Neural progenitor cell (in vitro differentiated cells): ENCODE measurements around the gene LMCD1. TPM values are rescaled to one million over a fixed set of nuclear protein-coding genes. Genes with fewer than 3 reads are reported as not detected.

Experiments used
- DNase-seq: peaks from one replicate; pipeline ENCODE4 v3.0.0-alpha.2; 2016; ENCODE audit warnings: low spot score
- H2AFZ ChIP-seq: fragments of 200-600 bp; sonication (generic); replicated peaks from 2 replicates; pipeline ENCODE4 v1.6.1; 2016; ENCODE audit warnings: antibody characterized with exemption
- H3F3A ChIP-seq: fragments of 200-600 bp; sonication (generic); 2 replicates; pipeline ENCODE4 v1.6.1; 2016; ENCODE audit warnings: antibody characterized with exemption, low read depth
- H3K27ac ChIP-seq: fragments of 200-600 bp; sonication (generic); 2 replicates; pipeline ENCODE4 v1.5.1; 2016; ENCODE audit warnings: mild to moderate bottlenecking
- H3K27me3 ChIP-seq: fragments of 200-600 bp; sonication (generic); 2 replicates; pipeline ENCODE4 v1.6.1; 2016; ENCODE audit warnings: mild to moderate bottlenecking, moderate library complexity
- H3K36me3 ChIP-seq: fragments of 200-600 bp; sonication (generic); 2 replicates; pipeline ENCODE4 v1.5.1; 2016
- H3K4me1 ChIP-seq: fragments of 200-600 bp; sonication (generic); 2 replicates; pipeline ENCODE4 v1.6.1; 2016; ENCODE audit warnings: mixed run types
- H3K4me2 ChIP-seq: fragments of 200-600 bp; sonication (generic); 2 replicates; pipeline ENCODE4 v1.6.1; 2016
- H3K4me3 ChIP-seq: fragments of 200-600 bp; sonication (generic); 2 replicates; pipeline ENCODE4 v1.5.1; 2016
- H3K79me2 ChIP-seq: fragments of 200-600 bp; sonication (generic); 2 replicates; pipeline ENCODE4 v1.6.1; 2016; ENCODE audit warnings: low read depth
- H3K9ac ChIP-seq: fragments of 200-600 bp; sonication (generic); 2 replicates; pipeline ENCODE4 v1.6.1; 2016
- H3K9me3 ChIP-seq: fragments of 200-600 bp; sonication (generic); 2 replicates; pipeline ENCODE4 v1.5.1; 2016; ENCODE audit warnings: low read depth
- H4K20me1 ChIP-seq: fragments of 200-600 bp; sonication (generic); 2 replicates; pipeline ENCODE4 v1.6.1; 2016; ENCODE audit warnings: low read depth
- H3K27ac Mint-ChIP-seq: 3 replicates; pipeline ENCODE4 v1.8.0; 2021; ENCODE audit warnings: mixed read lengths
- H3K27me3 Mint-ChIP-seq: 2 replicates; pipeline ENCODE4 v1.8.0; 2022; ENCODE audit warnings: low read depth, mild to moderate bottlenecking, inconsistent platforms, moderate library complexity, mixed read lengths; ENCODE audit not compliant: insufficient read depth
- H3K36me3 Mint-ChIP-seq: 3 replicates; pipeline ENCODE4 v1.8.0; 2021; ENCODE audit warnings: mixed read lengths
- H3K4me1 Mint-ChIP-seq: 3 replicates; pipeline ENCODE4 v1.8.0; 2021; ENCODE audit warnings: mixed read lengths
- H3K4me3 Mint-ChIP-seq: 3 replicates; pipeline ENCODE4 v1.8.0; 2021; ENCODE audit warnings: mild to moderate bottlenecking, moderate library complexity, mixed read lengths
- H3K9me3 Mint-ChIP-seq: 3 replicates; pipeline ENCODE4 v1.8.0; 2020; ENCODE audit warnings: mixed read lengths
- CTCF ChIP-seq: fragments of 200-600 bp; sonication (generic); IDR thresholded peaks from 2 replicates; pipeline ENCODE4 v1.5.1; 2017; ENCODE audit warnings: antibody characterized with exemption, mild to moderate bottlenecking
- EZH2 ChIP-seq: fragments of 200-600 bp; sonication (generic); IDR thresholded peaks from 2 replicates; pipeline ENCODE4 v1.6.1; 2017; ENCODE audit warnings: antibody characterized with exemption, mild to moderate bottlenecking, moderate library complexity
- EZH2phosphoT487 ChIP-seq: fragments of 200-600 bp; sonication (generic); IDR thresholded peaks from 2 replicates; pipeline ENCODE4 v1.6.1; 2017; ENCODE audit warnings: antibody characterized with exemption
- total RNA-seq: library from RNA; depleted of rRNA; stranded (reverse); fragments of >200 nt; gene quantifications from 2 replicates; pipeline ENCODE4 v1.2.3, GENCODE V29; 2015; ENCODE audit warnings: low replicate concordance

The LMCD1 gene
- total RNA-seq, 1 donor from 2014 or later: not detected

GRCh38 chr3:8604988-8605387 lies 103.4 kb downstream of the LMCD1 start:
- Mint-ChIP-seq H3K27me3 (peaks cover 9% of the 10 kb centered on the region), H3K27ac (no peak overlapping the region), H3K9me3 (peaks cover 2% of the 10 kb centered on the region), H3K4me1 (peaks cover 37% of the 10 kb centered on the region), H3K4me3 (no peak overlapping the region), H3K36me3 (no peaks in the 10 kb centered on the region)
- no peak for DNase-seq
- no peaks in the 10 kb centered on the region for H3K36me3 ChIP-seq
- no peak overlapping the region for H3K27ac ChIP-seq
- H3K9ac ChIP-seq: no peak overlapping the region
- no peaks in the 10 kb centered on the region for H4K20me1 ChIP-seq
- H3K4me2 ChIP-seq: no peak overlapping the region
- no peaks in the 10 kb centered on the region for H3F3A ChIP-seq
- H3K79me2 ChIP-seq: no peaks in the 10 kb centered on the region
- H3K27me3 ChIP-seq: no peaks in the 10 kb centered on the region
- H3K4me1 ChIP-seq: peaks cover 14% of the 10 kb centered on the region
- no peaks in the 10 kb centered on the region for H3K9me3 ChIP-seq
- no peak overlapping the region for H2AFZ ChIP-seq
- no peak overlapping the region for H3K4me3 ChIP-seq
- TF ChIP-seq CTCF (no peak), EZH2 (no peak), EZH2phosphoT487 (no peak)

GRCh38 chr3:8606701-8607231 lies 105.1 kb downstream of the LMCD1 start:
- Histone ChIP-seq H3K27me3 (no peaks in the 10 kb centered on the region), H4K20me1 (no peaks in the 10 kb centered on the region), H3K9me3 (no peaks in the 10 kb centered on the region), H2AFZ (no peak overlapping the region), H3K36me3 (no peaks in the 10 kb centered on the region), H3K27ac (no peak overlapping the region), H3K4me2 (no peak overlapping the region), H3K9ac (no peak overlapping the region), H3K4me3 (no peak overlapping the region), H3K79me2 (no peaks in the 10 kb centered on the region), H3K4me1 (peaks cover 19% of the 10 kb centered on the region), H3F3A (no peaks in the 10 kb centered on the region)
- Mint-ChIP-seq H3K36me3 (no peaks in the 10 kb centered on the region), H3K9me3 (peaks cover 2% of the 10 kb centered on the region), H3K4me1 (peaks cover 42% of the 10 kb centered on the region), H3K27ac (peak overlapping the region; percentile 35), H3K27me3 (peaks cover 12% of the 10 kb centered on the region), H3K4me3 (no peak overlapping the region)
- TF ChIP-seq CTCF: no peak
- no peak for DNase-seq

GRCh38 chr3:8607234-8608040 lies 105.8 kb downstream of the LMCD1 start:
- Histone ChIP-seq H4K20me1 (no peaks in the 10 kb centered on the region), H3K9ac (no peak overlapping the region), H3K9me3 (no peaks in the 10 kb centered on the region), H2AFZ (peak overlapping the region; percentile 69), H3K27me3 (no peaks in the 10 kb centered on the region), H3F3A (no peaks in the 10 kb centered on the region), H3K27ac (no peak overlapping the region), H3K36me3 (no peaks in the 10 kb centered on the region), H3K4me3 (no peak overlapping the region), H3K4me1 (peaks cover 19% of the 10 kb centered on the region), H3K4me2 (peak overlapping the region; percentile 16), H3K79me2 (no peaks in the 10 kb centered on the region)
- TF ChIP-seq EZH2phosphoT487: no peak
- TF ChIP-seq CTCF: peak; percentile 72
- Mint-ChIP-seq H3K27ac (peak overlapping the region; percentile 95), H3K4me1 (peaks cover 42% of the 10 kb centered on the region), H3K9me3 (no peaks in the 10 kb centered on the region), H3K36me3 (no peaks in the 10 kb centered on the region), H3K27me3 (peaks cover 12% of the 10 kb centered on the region), H3K4me3 (peak overlapping the region; percentile 31)
- peak; percentile 77 for DNase-seq
